OCI-LY3 (cell line): ENCODE measurements around the gene LRBA.

ENCODE experiments used
- EZH2phosphoT487 ChIP-seq: fragments of 200-600 bp; shearing (Covaris generic); IDR thresholded peaks from 2 replicates; pipeline ENCODE4 v1.6.1; 2018; ENCODE audit warnings: antibody characterized with exemption, mixed run types, low read depth
- TF ChIP-seq, protein P1 (sequence below): fragments of 200-600, 300-600 bp; sonication (generic); IDR thresholded peaks from 2 replicates; pipeline ENCODE4 v1.5.1; 2014; ENCODE audit warnings: antibody characterized with exemption, low read length, low read depth

DNA sequence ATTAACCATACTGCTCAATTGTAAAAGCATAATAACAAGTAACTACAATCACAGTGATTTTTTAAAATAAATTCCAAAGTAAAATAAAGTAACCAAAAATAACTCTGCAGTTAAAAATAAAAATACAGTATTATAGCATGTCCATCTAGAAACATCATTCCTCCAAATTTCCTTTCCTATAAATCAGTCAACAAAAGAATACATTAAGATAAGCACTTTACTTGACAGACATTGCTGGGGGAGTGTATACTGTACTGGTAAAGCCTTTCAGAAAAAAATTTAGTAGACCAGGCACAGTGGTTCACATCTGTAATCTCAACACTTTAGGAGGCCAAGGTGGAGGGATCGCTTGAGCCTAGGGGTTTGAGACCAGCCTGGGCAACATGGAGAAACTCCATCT, 91.1 kb downstream of the LRBA start:
- TF ChIP-seq, protein P1, sequence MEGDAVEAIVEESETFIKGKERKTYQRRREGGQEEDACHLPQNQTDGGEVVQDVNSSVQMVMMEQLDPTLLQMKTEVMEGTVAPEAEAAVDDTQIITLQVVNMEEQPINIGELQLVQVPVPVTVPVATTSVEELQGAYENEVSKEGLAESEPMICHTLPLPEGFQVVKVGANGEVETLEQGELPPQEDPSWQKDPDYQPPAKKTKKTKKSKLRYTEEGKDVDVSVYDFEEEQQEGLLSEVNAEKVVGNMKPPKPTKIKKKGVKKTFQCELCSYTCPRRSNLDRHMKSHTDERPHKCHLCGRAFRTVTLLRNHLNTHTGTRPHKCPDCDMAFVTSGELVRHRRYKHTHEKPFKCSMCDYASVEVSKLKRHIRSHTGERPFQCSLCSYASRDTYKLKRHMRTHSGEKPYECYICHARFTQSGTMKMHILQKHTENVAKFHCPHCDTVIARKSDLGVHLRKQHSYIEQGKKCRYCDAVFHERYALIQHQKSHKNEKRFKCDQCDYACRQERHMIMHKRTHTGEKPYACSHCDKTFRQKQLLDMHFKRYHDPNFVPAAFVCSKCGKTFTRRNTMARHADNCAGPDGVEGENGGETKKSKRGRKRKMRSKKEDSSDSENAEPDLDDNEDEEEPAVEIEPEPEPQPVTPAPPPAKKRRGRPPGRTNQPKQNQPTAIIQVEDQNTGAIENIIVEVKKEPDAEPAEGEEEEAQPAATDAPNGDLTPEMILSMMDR = no peak
- TF ChIP-seq EZH2phosphoT487 = no peak
